HAP-1 (cell line): ENCODE measurements around the gene XCL1.

Source experiments
- DNase-seq, 2 experiments: peaks; one replicate each; pipeline ENCODE4 v3.0.0-alpha.2; 2016 to 2020; ENCODE audit warnings: low spot score in 2 of 2
- H3K27me3 ChIP-seq: fragments of 250-450 bp; sonication (Bioruptor Pico); 2 replicates; pipeline ENCODE4 v1.5.1; 2020; ENCODE audit warnings: low read depth, mild to moderate bottlenecking, moderate library complexity
- H3K36me3 ChIP-seq: fragments of 250-450 bp; sonication (Bioruptor Pico); replicated peaks from 2 replicates; pipeline ENCODE4 v1.5.1; 2020; ENCODE audit warnings: mild to moderate bottlenecking
- H3K4me1 ChIP-seq: fragments of 250-450 bp; sonication (Bioruptor Pico); 2 replicates; pipeline ENCODE4 v1.5.1; 2020; ENCODE audit warnings: mild to moderate bottlenecking
- H3K4me3 ChIP-seq: fragments of 250-450 bp; sonication (Bioruptor Pico); 2 replicates; pipeline ENCODE4 v1.5.1; 2020; ENCODE audit warnings: mild to moderate bottlenecking, moderate library complexity
- H3K9me3 ChIP-seq: fragments of 250-450 bp; sonication (Bioruptor Pico); 2 replicates; pipeline ENCODE4 v1.5.1; 2020; ENCODE audit warnings: mild to moderate bottlenecking, moderate library complexity
- in situ Hi-C: fragments of 300-500 bp; cut with MboI; formaldehyde crosslinking; loops from 3 replicates; pipeline ENCODE4 v1.14.3; 2020; ENCODE audit warnings: low sequenced_read_pairs, inconsistent platforms, mixed read lengths

The XCL1 gene

GRCh38 chr1:168618886-168619285 is 42.5 kb downstream of the XCL1 start:
- no peaks in the 10 kb centered on the region; the same call in 1 of the 2 replicates for H3K27me3 ChIP-seq
- no peaks in the 10 kb centered on the region for H3K4me1 ChIP-seq
- no peaks in the 10 kb centered on the region for H3K36me3 ChIP-seq
- in situ Hi-C loops, result loop anchor here (25.0 kb wide), 2 partner anchors 493 to 718 kb away; partner anchors contain the start of gene ATP1B1
- no peaks in the 10 kb centered on the region for H3K9me3 ChIP-seq
- no peak overlapping the region for H3K4me3 ChIP-seq
- DNase-seq, result no peak

- Histone ChIP-seq H3K27me3 (no peaks in the 10 kb centered on the region; the same call in 1 of the 2 replicates), H3K9me3 (no peaks in the 10 kb centered on the region), H3K4me1 (no peaks in the 10 kb centered on the region), H3K4me3 (no peak overlapping the region), H3K36me3 (no peaks in the 10 kb centered on the region)
- in situ Hi-C loops, result loop anchor here (25.0 kb wide), 2 partner anchors 491 to 716 kb away; partner anchors contain the start of gene ATP1B1
- DNase-seq, result no peak
Measured at GRCh38 chr1:168621356-168621755, 45.0 kb downstream of the XCL1 start.

- H3K4me3 ChIP-seq, result no peak overlapping the region
- H3K9me3 ChIP-seq, result no peaks in the 10 kb centered on the region
- in situ Hi-C loops, result loop anchor here (25.0 kb wide), 2 partner anchors 489 to 714 kb away; partner anchors contain the start of gene ATP1B1
- no peaks in the 10 kb centered on the region; the same call in 1 of the 2 replicates for H3K27me3 ChIP-seq
- no peaks in the 10 kb centered on the region for H3K36me3 ChIP-seq
- H3K4me1 ChIP-seq, result no peaks in the 10 kb centered on the region
- DNase-seq, result no peak
Measured at GRCh38 chr1:168623003-168623828, 46.8 kb downstream of the XCL1 start.

GRCh38 chr1:168623831-168624230 is 47.4 kb downstream of the XCL1 start:
- Histone ChIP-seq H3K36me3 (no peaks in the 10 kb centered on the region), H3K27me3 (no peaks in the 10 kb centered on the region; the same call in 1 of the 2 replicates), H3K4me1 (no peaks in the 10 kb centered on the region), H3K9me3 (no peaks in the 10 kb centered on the region), H3K4me3 (no peak overlapping the region)
- in situ Hi-C loops, result loop anchor here (25.0 kb wide), 2 partner anchors 488 to 713 kb away; partner anchors contain the start of gene ATP1B1
- DNase-seq, result no peak

- DNase-seq, result no peak
Measured at GRCh38 chr1:168626326-168626725, 49.9 kb downstream of the XCL1 start.

GRCh38 chr1:168627370-168627769 is 51.0 kb downstream of the XCL1 start:
- no peak for DNase-seq
- Histone ChIP-seq H3K9me3 (no peaks in the 10 kb centered on the region), H3K4me3 (no peak overlapping the region), H3K36me3 (no peaks in the 10 kb centered on the region), H3K27me3 (no peaks in the 10 kb centered on the region), H3K4me1 (no peaks in the 10 kb centered on the region)
- in situ Hi-C loops, result no loop called here

More at GRCh38 chr1:168626326-168626725, 49.9 kb downstream of the XCL1 start:
- no peak overlapping the region for H3K4me3 ChIP-seq
- H3K9me3 ChIP-seq, result no peaks in the 10 kb centered on the region
- H3K27me3 ChIP-seq, result no peaks in the 10 kb centered on the region; the same call in 1 of the 2 replicates
- in situ Hi-C loops, result no loop called here
- H3K4me1 ChIP-seq, result no peaks in the 10 kb centered on the region
- H3K36me3 ChIP-seq, result no peaks in the 10 kb centered on the region

- in situ Hi-C loops, result no loop called here
- no peaks in the 10 kb centered on the region for H3K9me3 ChIP-seq
- H3K27me3 ChIP-seq, result no peaks in the 10 kb centered on the region
- DNase-seq, result no peak
- no peaks in the 10 kb centered on the region for H3K4me1 ChIP-seq
- no peak overlapping the region for H3K4me3 ChIP-seq
- H3K36me3 ChIP-seq, result no peaks in the 10 kb centered on the region
Measured at GRCh38 chr1:168628807-168629206, 52.4 kb downstream of the XCL1 start.

GRCh38 chr1:168629466-168629865 is 53.1 kb downstream of the XCL1 start:
- Histone ChIP-seq H3K9me3 (no peaks in the 10 kb centered on the region), H3K4me1 (no peaks in the 10 kb centered on the region), H3K4me3 (no peak overlapping the region), H3K36me3 (no peaks in the 10 kb centered on the region), H3K27me3 (no peaks in the 10 kb centered on the region)
- no peak for DNase-seq
- in situ Hi-C loops, result no loop called here
